HCT116 (cell line): ENCODE measurements around the gene EIF2AK3. TPM values are rescaled to one million over a fixed set of nuclear protein-coding genes. Genes with fewer than 3 reads are reported as not detected.

Source experiments
- ATAC-seq: fragments of 200-7000 bp; cut with Tn5 transposase; 2 replicates; pipeline ENCODE4 v1.9.1; 2020; ENCODE audit warnings: mild to moderate bottlenecking, moderate library complexity
- BruUV-seq: library from RNA; stranded (reverse); fragments of 400-500 nt; replicated peaks from 2 replicates; lab custom pipeline; 2021; lab: Mats Ljungman, UMichigan
- CTCF ChIA-PET: fragments of 300-600 bp; sonication (Branson Sonifier 250); formaldehyde crosslinking; loops from one replicate; lab custom pipeline; 2021; ENCODE audit warnings: antibody characterized with exemption; lab: Charles Lee
- POLR2A ChIA-PET: fragments of 300-600, 350-600 bp; sonication (Branson Sonifier 250); formaldehyde crosslinking; loops from one replicate; lab custom pipeline; 2021; ENCODE audit warnings: antibody characterized with exemption; lab: Charles Lee
- RAD21 ChIA-PET, 2 experiments: fragments of 300-600 bp; sonication (Branson Sonifier 250); formaldehyde crosslinking; loops; one replicate each; lab custom pipeline; 2023; ENCODE audit warnings: low total read pairs in 2 of 2; ENCODE audit not compliant: uncharacterized antibody in 2 of 2, unreplicated experiment in 2 of 2, low non-redundant PET in 1 of 2; lab: Charles Lee
- DNase-seq: peaks from one replicate; pipeline ENCODE4 v3.0.0-alpha.2; 2010; ENCODE audit warnings: low read depth, low spot score
- H2AFZ ChIP-seq: fragments of 200-600 bp; shearing (Covaris generic), sonication (generic); 2 replicates; pipeline ENCODE4 v1.6.1; 2017; ENCODE audit warnings: low read depth, mixed run types, mixed read lengths, antibody characterized with exemption, low read length; ENCODE audit not compliant: poor library complexity, severe bottlenecking
- H3K27ac ChIP-seq: 2 replicates; pipeline ENCODE4 v1.5.1; 2012; ENCODE audit warnings: low read depth, low read length
- H3K27me3 ChIP-seq: fragments of 200-600 bp; sonication (generic); 2 replicates; pipeline ENCODE4 v1.6.1; 2016; ENCODE audit warnings: mixed run types, low read length, mixed read lengths; ENCODE audit not compliant: insufficient read depth
- H3K36me3 ChIP-seq, 2 experiments: fragments of 200-500 bp in 1 of 2; fragments of 200-600 bp in 1 of 2; sonication (Bioruptor generic) in 1 of 2; sonication (generic) in 1 of 2; 2 replicates each; pipeline versions ENCODE4 v1.5.1 to v1.6.1; 2014 to 2016; ENCODE audit warnings: low read length in 2 of 2, inconsistent platforms in 1 of 2, mixed read lengths in 1 of 2, mixed run types in 1 of 2; ENCODE audit not compliant: insufficient read depth in 2 of 2, control insufficient read depth in 1 of 2
- H3K4me1 ChIP-seq, 2 experiments: fragments of 200-600 bp in 1 of 2; sonication (generic) in 1 of 2; 2 replicates each; pipeline versions ENCODE4 v1.5.1 to v1.6.1; 2012 to 2017; ENCODE audit warnings: low read length in 2 of 2, inconsistent platforms in 1 of 2, mild to moderate bottlenecking in 1 of 2, mixed read lengths in 1 of 2, mixed run types in 1 of 2, moderate library complexity in 1 of 2; ENCODE audit not compliant: insufficient read depth in 2 of 2, control insufficient read depth in 1 of 2
- H3K4me2 ChIP-seq: fragments of 200-600 bp; sonication (generic); 2 replicates; pipeline ENCODE4 v1.6.1; 2017; ENCODE audit warnings: mixed run types, low read length, mixed read lengths
- H3K4me3 ChIP-seq, 2 experiments: fragments of 200-600 bp in 1 of 2; sonication (generic) in 1 of 2; replicated peaks in 1 of 2; 2 replicates each; pipeline ENCODE4 v1.5.1; 2011 to 2016; ENCODE audit warnings: low read length in 2 of 2, control low read depth in 1 of 2, low read depth in 1 of 2, mild to moderate bottlenecking in 1 of 2, mixed read lengths in 1 of 2, mixed run types in 1 of 2
- H3K79me2 ChIP-seq: fragments of 200-600 bp; sonication (generic); 2 replicates; pipeline ENCODE4 v1.6.1; 2017; ENCODE audit warnings: mild to moderate bottlenecking, mixed run types, low read length, moderate library complexity, mixed read lengths; ENCODE audit not compliant: insufficient read depth
- H3K9ac ChIP-seq: fragments of 200-600 bp; sonication (generic); 2 replicates; pipeline ENCODE4 v1.6.1; 2016; ENCODE audit warnings: low read length, mixed read lengths
- H3K9me2 ChIP-seq: fragments of 200-600 bp; sonication (generic), shearing (Covaris generic); 2 replicates; pipeline ENCODE4 v1.6.1; 2017; ENCODE audit warnings: mixed run types, mild to moderate bottlenecking, moderate library complexity; ENCODE audit not compliant: insufficient read depth
- H3K9me3 ChIP-seq, 2 experiments: fragments of 200-500 bp in 1 of 2; fragments of 200-600 bp in 1 of 2; sonication (Bioruptor generic) in 1 of 2; sonication (generic) in 1 of 2; 2 replicates each; pipeline ENCODE4 v1.6.1; 2014 to 2017; ENCODE audit warnings: low read length in 2 of 2, mixed read lengths in 2 of 2, inconsistent platforms in 1 of 2, low read depth in 1 of 2, mild to moderate bottlenecking in 1 of 2, mixed run types in 1 of 2, moderate library complexity in 1 of 2; ENCODE audit not compliant: control insufficient read depth in 1 of 2, insufficient read depth in 1 of 2
- H4K20me1 ChIP-seq: fragments of 200-600 bp; sonication (generic), shearing (Covaris generic); 2 replicates; pipeline ENCODE4 v1.6.1; 2017; ENCODE audit warnings: mixed run types, mild to moderate bottlenecking, moderate library complexity; ENCODE audit not compliant: insufficient read depth
- ATF3 ChIP-seq: IDR thresholded peaks from 2 replicates; pipeline ENCODE4 v1.6.1; 2012
- CEBPB ChIP-seq: IDR thresholded peaks from 2 replicates; pipeline ENCODE4 v1.6.1; 2012; ENCODE audit warnings: low read depth
- MAX ChIP-seq: IDR thresholded peaks from 2 replicates; pipeline ENCODE4 v1.6.1; 2012
- POLR2A ChIP-seq: IDR thresholded peaks from 2 replicates; pipeline ENCODE4 v1.7.0; 2011; ENCODE audit warnings: borderline replicate concordance; ENCODE audit not compliant: insufficient read depth, insufficient read length; ENCODE audit errors: extremely low read depth
- RAD21 ChIP-seq: IDR thresholded peaks from 2 replicates; pipeline ENCODE4 v1.6.1; 2012; ENCODE audit warnings: low read depth, mild to moderate bottlenecking
- TCF7L2 ChIP-seq: IDR thresholded peaks from 2 replicates; pipeline ENCODE4 v1.7.0; 2011; ENCODE audit warnings: borderline replicate concordance, inconsistent platforms; ENCODE audit not compliant: insufficient read depth, insufficient read length; ENCODE audit errors: extremely low read depth
- ZBTB33 ChIP-seq: IDR thresholded peaks from 2 replicates; pipeline ENCODE4 v1.6.1; 2011; ENCODE audit warnings: mild to moderate bottlenecking, low read length, moderate library complexity; ENCODE audit not compliant: insufficient replicate concordance; ENCODE audit errors: extremely low read depth
- ZNF274 ChIP-seq: fragments of 200-500 bp; sonication (Bioruptor generic); IDR thresholded peaks from 2 replicates; pipeline ENCODE4 v1.6.1; 2014; ENCODE audit warnings: mild to moderate bottlenecking, low read depth, low read length, inconsistent platforms
- intact Hi-C: fragments of 100-400 bp; cut with micrococcal nuclease; formaldehyde crosslinking; loops from 2 replicates; pipeline ENCODE4 v1.10.0; 2022
- total RNA-seq: library from RNA; stranded (reverse); gene quantifications from one replicate; pipeline ENCODE4 v1.2.1, GENCODE V29; 2021; ENCODE audit not compliant: unreplicated experiment

EIF2AK3 gene
- total RNA-seq, 1 experiment from 2014 or later: 8.9 TPM

GRCh38 chr2:88637464-88637863, 10.2 kb upstream of the EIF2AK3 start:
- ATAC-seq (no peak), DNase-seq (no peak)
- no TSS peak for BruUV-seq
- Histone ChIP-seq H3K9me3 (no peaks in the 10 kb centered on the region), H3K36me3 (no peaks in the 10 kb centered on the region), H3K4me1 (peaks cover 12 to 15% of the 10 kb centered on the region in 2 experiments; a peak in 3 of 4 replicates), H4K20me1 (no peaks in the 10 kb centered on the region), H3K9me2 (no peaks in the 10 kb centered on the region), H3K79me2 (no peaks in the 10 kb centered on the region), H3K27me3 (no peaks in the 10 kb centered on the region), H3K4me2 (no peak overlapping the region), H3K9ac (no peak overlapping the region), H3K27ac (no peak overlapping the region), H2AFZ (no peak overlapping the region), H3K4me3 (no peak overlapping the region)
- no peak for TF ChIP-seq CEBPB
- TF ChIP-seq ZNF274: no peak
- TF ChIP-seq TCF7L2: no peak
- TF ChIP-seq POLR2A: no peak
- no peak for TF ChIP-seq MAX
- TF ChIP-seq ATF3: no peak
- no peak for TF ChIP-seq RAD21
- no peak for TF ChIP-seq ZBTB33
- RAD21 ChIA-PET: no interaction called here
- POLR2A ChIA-PET: no interaction called here
- intact Hi-C loops: no loop called here
- CTCF ChIA-PET: no interaction called here
